Sigmoid colon (tissue), 7 donors: ENCODE measurements around the gene SPAG16. TPM values are rescaled to one million over a fixed set of nuclear protein-coding genes. Genes with fewer than 3 reads are reported as not detected.

Source experiments
- DNase-seq: peaks from one replicate; pipeline ENCODE4 v3.0.0-alpha.2; 2019
- H3K27ac ChIP-seq, 4 donors: fragments of 200-600 bp; sonication (generic); one replicate each; pipeline ENCODE4 v1.5.1; 2016 to 2019; ENCODE audit warnings: mild to moderate bottlenecking in 1 of 4
- H3K27me3 ChIP-seq, 3 donors: fragments of 200-600 bp; sonication (generic); one replicate each; pipeline ENCODE4 v1.5.1; 2019; ENCODE audit warnings: mild to moderate bottlenecking in 1 of 3
- H3K36me3 ChIP-seq, 4 donors: fragments of 200-600 bp; sonication (generic); one replicate each; pipeline ENCODE4 v1.5.1; 2016 to 2019
- H3K4me1 ChIP-seq, 4 donors: fragments of 200-600 bp; sonication (generic); one replicate each; pipeline ENCODE4 v1.5.1; 2017 to 2019
- H3K4me3 ChIP-seq, 4 donors: fragments of 200-600 bp; sonication (generic); one replicate each; pipeline ENCODE4 v1.5.1; 2017 to 2019; ENCODE audit warnings: mild to moderate bottlenecking in 2 of 4, moderate library complexity in 1 of 4
- H3K9me3 ChIP-seq, 4 donors: fragments of 200-600 bp in 3 of 4; sonication (generic) in 3 of 4; one replicate each; pipeline versions ENCODE4 v1.5.1 to v1.6.1; 2013 to 2019
- CTCF ChIP-seq, 4 experiments: fragments of 450-650 bp in 3 of 4; fragments of 200-600 bp in 1 of 4; IDR thresholded peaks; one replicate each; pipeline ENCODE4 v1.5.1; 2016 to 2019; ENCODE audit warnings: antibody characterized with exemption in 4 of 4, mild to moderate bottlenecking in 3 of 4, moderate library complexity in 2 of 4
- EP300 ChIP-seq, 4 donors: sonication (generic); formaldehyde crosslinking; IDR thresholded peaks; one replicate each; pipeline ENCODE4 v1.6.1; 2017; ENCODE audit warnings: antibody characterized with exemption in 4 of 4
- POLR2A ChIP-seq, 2 donors: fragments of 450-650 bp; IDR thresholded peaks; one replicate each; pipeline ENCODE4 v1.6.1; 2016; ENCODE audit warnings: antibody characterized with exemption in 2 of 2, mild to moderate bottlenecking in 2 of 2, moderate library complexity in 2 of 2
- POLR2AphosphoS5 ChIP-seq, 4 donors: sonication (generic); formaldehyde crosslinking; IDR thresholded peaks; one replicate each; pipeline ENCODE4 v1.6.1; 2017; ENCODE audit warnings: antibody characterized with exemption in 4 of 4
- WGBS, 2 donors: extraction: QIAGEN DNeasy Blood & Tissue Kit; methylation state at CpG; one replicate each; pipeline ENCODE4 v1.1.7; 2013; 5-methylcytosine and 5-hydroxymethylcytosine counted together
- intact Hi-C: fragments of 100-400 bp; cut with DNase I; formaldehyde crosslinking; loops from one replicate; pipeline ENCODE4 v1.15.1; 2023
- polyA plus RNA-seq, 3 donors: library from polyadenylated mRNA; stranded (reverse); fragments of 200-250 nt; gene quantifications; one replicate each; pipeline ENCODE4 v1.2.3, GENCODE V29; 2013
- total RNA-seq, 4 donors: library from RNA; depleted of rRNA; stranded (reverse); fragments of >200 nt; gene quantifications; one replicate each; pipeline ENCODE4 v1.1.0, GENCODE V29; 2016
- donor health status: healthy with polysubstance abuse.
- donor health status: Bipolar disorder and iron deficiency.
- donor health status: healthy.

Gene SPAG16
- total RNA-seq (10 to 100 TPM; 27.1 to 70.3 (median 49.0) TPM), polyA plus RNA-seq (10 to 100 TPM; 13.1 to 37.8 (median 24.5) TPM)

DNA sequence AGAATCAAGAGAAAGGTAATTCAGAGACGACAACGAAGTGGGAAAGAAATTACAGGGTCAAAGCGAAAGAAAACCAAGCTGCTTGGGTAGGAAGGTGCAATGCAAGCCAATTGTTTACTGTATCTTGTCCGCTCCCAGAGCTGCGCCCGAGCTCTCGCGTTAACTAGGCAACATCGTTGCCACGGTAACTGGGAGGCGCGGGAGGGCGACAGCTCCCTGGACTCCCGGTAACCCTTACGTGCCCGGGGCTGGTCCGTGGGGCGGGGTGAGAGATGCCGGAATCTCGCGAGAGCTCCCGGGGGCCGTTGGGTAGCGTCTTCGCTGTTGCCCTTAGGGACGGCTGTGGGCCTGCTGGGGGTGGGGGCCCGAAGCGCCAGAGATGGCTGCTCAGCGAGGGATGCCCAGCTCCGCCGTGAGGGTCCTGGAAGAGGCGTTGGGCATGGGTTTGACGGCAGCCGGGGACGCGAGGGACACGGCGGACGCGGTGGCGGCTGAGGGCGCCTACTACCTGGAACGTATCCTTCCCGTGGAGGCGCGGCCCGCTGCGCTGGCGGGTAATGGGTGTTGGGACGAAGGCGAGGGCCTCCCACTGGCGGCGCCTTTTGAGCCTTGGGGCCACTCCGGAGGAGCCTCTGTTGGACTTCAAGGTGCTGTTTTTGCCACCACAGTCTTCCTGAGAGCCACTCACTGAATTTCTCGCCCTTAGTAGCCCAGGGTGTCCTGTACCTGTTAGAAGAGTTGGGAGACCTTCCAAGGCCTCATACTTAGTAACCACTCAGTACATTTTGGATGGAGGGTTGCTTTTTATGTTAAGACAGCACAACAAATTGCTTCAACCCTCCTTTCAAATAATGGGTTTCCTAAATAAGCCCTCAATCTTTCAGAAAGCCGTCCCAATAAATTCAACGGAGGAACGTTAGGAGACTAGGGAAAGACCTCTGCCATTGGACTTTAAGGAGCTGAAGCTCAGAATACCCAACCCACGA lies at the start of gene SPAG16:
SPAG16 (plus strand) TSS at position 360 of the 986 bp plus-strand sequence.
- TF ChIP-seq POLR2A (IDR thresholded peaks at IDR 0.05) = no peak
- TF ChIP-seq CTCF (IDR thresholded peaks at IDR 0.05) = no peak
- no peak for TF ChIP-seq EP300 (IDR thresholded peaks at IDR 0.05)
- TF ChIP-seq POLR2AphosphoS5 (IDR thresholded peaks at IDR 0.05) = peak; percentile 6 to 79 (median 62)
- DNase-seq = peak; percentile 98
- Histone ChIP-seq H3K27me3 (no peaks in the 10 kb centered on the region), H3K36me3 (no peaks in the 10 kb centered on the region), H3K4me3 (peak within 1 kb of the TSS; percentile 77 to 87 (median 80)), H3K9me3 (no peaks in the 10 kb centered on the region), H3K27ac (peak within 1 kb of the TSS; percentile 76 to 83 (median 78)), H3K4me1 (peaks cover 0 to 21% (median 12%) of the 10 kb centered on the region in 4 donors)
- 1 to 2% methylated on average over 59 of the region's 59 CpGs for WGBS, 2 donors
- intact Hi-C loops = loop anchor here (2.0 to 5.0 kb wide), 2 partner anchors 132 to 1528 kb away; no protein-coding TSS in a partner anchor

DNA sequence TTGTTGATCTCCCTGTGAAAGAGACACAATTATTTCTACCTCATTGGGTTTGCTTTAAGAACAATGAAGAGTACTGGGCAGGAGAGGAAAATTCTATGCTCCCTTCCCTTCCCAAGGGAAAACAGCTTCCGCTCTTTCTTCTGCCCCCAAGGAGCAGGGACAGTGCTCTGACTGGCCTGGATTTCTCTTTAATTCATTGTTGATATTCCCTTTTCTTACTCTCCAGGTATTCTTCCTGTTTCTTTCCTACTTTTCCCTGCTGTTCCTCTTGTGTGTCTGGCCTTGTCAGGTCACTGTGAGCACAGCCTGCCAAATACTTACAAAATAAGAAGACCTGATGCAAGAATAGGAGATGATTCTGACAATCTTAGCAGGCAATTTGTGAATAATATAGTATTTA lies 49.6 kb upstream of the SPAG16 start:
- peaks cover 0 to 6% (median 0%) of the 10 kb centered on the region in 4 donors for H3K4me1 ChIP-seq
- DNase-seq = no peak
- 78 to 94% methylated on average over 1 of the region's 1 CpG for WGBS, 2 donors
- intact Hi-C loops = no loop called here
- H3K27me3 ChIP-seq = no peaks in the 10 kb centered on the region
- TF ChIP-seq POLR2A (IDR thresholded peaks at IDR 0.05) (no peak), CTCF (IDR thresholded peaks at IDR 0.05) (no peak), POLR2AphosphoS5 (IDR thresholded peaks at IDR 0.05) (no peak), EP300 (IDR thresholded peaks at IDR 0.05) (no peak)
- no peak overlapping the region for H3K4me3 ChIP-seq
- H3K9me3 ChIP-seq = no peaks in the 10 kb centered on the region
- no peak overlapping the region for H3K27ac ChIP-seq
- H3K36me3 ChIP-seq = no peaks in the 10 kb centered on the region

DNA sequence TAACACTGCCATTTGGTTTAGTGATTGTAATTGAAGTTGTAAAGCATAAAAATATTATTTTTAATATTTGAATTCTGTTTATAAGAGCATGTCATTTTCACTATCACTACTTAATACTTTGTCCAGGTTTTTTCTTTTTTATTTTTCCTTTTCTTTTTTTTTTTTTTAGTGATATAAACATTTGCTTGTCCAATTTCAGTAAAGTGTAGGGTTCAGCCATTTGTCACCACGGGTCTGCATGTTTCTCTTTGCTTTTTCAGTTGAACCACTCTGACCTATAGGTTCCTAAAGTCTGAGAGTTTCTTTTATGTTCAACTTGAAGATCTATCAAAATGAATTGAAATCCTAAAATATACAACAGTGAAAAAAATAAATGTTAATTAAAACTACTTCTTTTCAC lies 48.5 kb upstream of the SPAG16 start:
- DNase-seq = no peak
- Histone ChIP-seq H3K9me3 (no peaks in the 10 kb centered on the region), H3K4me1 (peaks cover 0 to 6% (median 0%) of the 10 kb centered on the region in 4 donors), H3K27me3 (no peaks in the 10 kb centered on the region), H3K4me3 (no peak overlapping the region), H3K36me3 (no peaks in the 10 kb centered on the region), H3K27ac (no peak overlapping the region)
- TF ChIP-seq EP300 (IDR thresholded peaks at IDR 0.05) (no peak), POLR2AphosphoS5 (IDR thresholded peaks at IDR 0.05) (no peak), CTCF (IDR thresholded peaks at IDR 0.05) (no peak), POLR2A (IDR thresholded peaks at IDR 0.05) (no peak)
- intact Hi-C loops = no loop called here
- WGBS, 2 donors = 61 to 74% methylated on average over 1 of the region's 1 CpG

DNA sequence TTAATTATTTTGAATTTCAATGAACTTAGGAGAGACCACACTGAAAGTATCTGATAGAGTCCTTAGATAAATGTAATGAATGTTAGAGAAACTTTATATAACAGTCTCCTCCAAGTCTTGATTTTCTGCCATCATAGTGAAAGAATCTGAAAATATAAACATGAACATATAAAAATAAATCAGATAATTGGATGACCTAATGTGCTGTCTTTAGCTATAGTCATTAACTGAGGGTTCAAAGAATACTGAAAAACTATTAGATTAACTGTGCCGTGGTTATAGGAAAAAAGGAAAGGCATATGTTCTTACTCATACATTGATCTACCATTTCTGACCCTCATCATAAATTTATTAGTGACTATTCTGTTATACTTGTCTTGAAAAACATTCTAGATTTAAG lies 47.0 kb upstream of the SPAG16 start:
- Histone ChIP-seq H3K36me3 (no peaks in the 10 kb centered on the region), H3K4me1 (peaks cover 0 to 6% (median 0%) of the 10 kb centered on the region in 4 donors), H3K27me3 (no peaks in the 10 kb centered on the region), H3K4me3 (no peak overlapping the region), H3K9me3 (no peaks in the 10 kb centered on the region), H3K27ac (no peak overlapping the region)
- WGBS, 2 donors = 70 to 88% methylated on average over 1 of the region's 1 CpG
- DNase-seq = no peak
- intact Hi-C loops = no loop called here
- TF ChIP-seq EP300 (IDR thresholded peaks at IDR 0.05) = no peak
- no peak for TF ChIP-seq CTCF (IDR thresholded peaks at IDR 0.05)
- TF ChIP-seq POLR2A (IDR thresholded peaks at IDR 0.05) = no peak
- TF ChIP-seq POLR2AphosphoS5 (IDR thresholded peaks at IDR 0.05) = no peak
